ENCODE results near the gene SLC12A8.
A peak's percentile ranks its signal among the peaks of the same experiment; 100 is the strongest.

The SLC12A8 gene, protein sequence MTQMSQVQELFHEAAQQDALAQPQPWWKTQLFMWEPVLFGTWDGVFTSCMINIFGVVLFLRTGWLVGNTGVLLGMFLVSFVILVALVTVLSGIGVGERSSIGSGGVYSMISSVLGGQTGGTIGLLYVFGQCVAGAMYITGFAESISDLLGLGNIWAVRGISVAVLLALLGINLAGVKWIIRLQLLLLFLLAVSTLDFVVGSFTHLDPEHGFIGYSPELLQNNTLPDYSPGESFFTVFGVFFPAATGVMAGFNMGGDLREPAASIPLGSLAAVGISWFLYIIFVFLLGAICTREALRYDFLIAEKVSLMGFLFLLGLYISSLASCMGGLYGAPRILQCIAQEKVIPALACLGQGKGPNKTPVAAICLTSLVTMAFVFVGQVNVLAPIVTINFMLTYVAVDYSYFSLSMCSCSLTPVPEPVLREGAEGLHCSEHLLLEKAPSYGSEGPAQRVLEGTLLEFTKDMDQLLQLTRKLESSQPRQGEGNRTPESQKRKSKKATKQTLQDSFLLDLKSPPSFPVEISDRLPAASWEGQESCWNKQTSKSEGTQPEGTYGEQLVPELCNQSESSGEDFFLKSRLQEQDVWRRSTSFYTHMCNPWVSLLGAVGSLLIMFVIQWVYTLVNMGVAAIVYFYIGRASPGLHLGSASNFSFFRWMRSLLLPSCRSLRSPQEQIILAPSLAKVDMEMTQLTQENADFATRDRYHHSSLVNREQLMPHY

DNA sequence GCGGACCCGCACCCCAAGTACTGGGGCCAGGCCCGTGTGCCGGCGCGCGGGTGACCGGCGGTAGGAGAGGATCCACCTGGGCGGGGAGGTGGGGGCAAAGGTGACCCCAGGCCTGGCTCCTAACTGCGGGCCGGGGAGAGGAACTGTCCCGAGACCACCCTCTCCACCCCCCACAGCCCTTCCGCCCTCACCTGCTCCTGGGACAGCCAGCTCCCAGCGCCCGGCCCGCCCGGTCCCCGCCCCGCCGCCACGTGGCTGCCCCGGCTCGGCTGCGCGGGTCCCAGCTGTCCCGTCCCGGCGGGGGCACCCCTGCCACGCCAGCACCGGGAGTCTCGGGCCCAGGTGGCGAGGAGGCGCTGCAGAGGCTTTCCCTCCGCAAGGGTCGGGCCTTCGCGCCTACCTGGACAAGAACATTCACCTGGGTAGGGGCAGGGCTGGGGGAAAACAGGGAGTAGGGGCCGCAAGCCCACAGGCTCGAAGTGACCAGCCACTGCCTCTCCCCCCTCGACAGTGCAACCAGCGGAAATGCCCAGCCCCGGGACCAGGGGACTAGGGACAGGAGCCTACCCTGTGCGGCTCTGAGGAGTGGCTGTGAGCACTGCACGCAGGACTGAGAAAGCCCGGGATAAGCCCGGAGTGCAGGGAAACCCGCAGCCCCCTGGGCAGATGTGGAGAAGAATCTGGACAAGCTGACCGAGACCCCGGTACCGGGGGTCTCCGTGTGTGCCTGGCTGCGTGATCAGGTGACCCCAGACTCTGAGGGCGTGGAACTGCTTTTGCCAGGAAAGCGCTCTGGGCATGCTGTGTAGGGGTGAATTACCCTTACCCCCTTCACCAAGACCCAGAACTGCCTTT lies at the start of gene SLC12A8:
SLC12A8 (minus strand) TSS at position 240 of the 855 bp plus-strand sequence. CDS start 1,399 bp downstream, outside the sequence.
- H3K4me3 ChIP-seq (ENCODE audit: low read length) = peak within 1 kb of the TSS; percentile 58
- TF ChIP-seq, protein P1, sequence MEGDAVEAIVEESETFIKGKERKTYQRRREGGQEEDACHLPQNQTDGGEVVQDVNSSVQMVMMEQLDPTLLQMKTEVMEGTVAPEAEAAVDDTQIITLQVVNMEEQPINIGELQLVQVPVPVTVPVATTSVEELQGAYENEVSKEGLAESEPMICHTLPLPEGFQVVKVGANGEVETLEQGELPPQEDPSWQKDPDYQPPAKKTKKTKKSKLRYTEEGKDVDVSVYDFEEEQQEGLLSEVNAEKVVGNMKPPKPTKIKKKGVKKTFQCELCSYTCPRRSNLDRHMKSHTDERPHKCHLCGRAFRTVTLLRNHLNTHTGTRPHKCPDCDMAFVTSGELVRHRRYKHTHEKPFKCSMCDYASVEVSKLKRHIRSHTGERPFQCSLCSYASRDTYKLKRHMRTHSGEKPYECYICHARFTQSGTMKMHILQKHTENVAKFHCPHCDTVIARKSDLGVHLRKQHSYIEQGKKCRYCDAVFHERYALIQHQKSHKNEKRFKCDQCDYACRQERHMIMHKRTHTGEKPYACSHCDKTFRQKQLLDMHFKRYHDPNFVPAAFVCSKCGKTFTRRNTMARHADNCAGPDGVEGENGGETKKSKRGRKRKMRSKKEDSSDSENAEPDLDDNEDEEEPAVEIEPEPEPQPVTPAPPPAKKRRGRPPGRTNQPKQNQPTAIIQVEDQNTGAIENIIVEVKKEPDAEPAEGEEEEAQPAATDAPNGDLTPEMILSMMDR (IDR thresholded peaks at IDR 0.05; ENCODE audit: insufficient read depth, low read depth, low read length, missing control alignments) = no peak
- DNase-seq (ENCODE audit: low read depth) = no peak

DNA sequence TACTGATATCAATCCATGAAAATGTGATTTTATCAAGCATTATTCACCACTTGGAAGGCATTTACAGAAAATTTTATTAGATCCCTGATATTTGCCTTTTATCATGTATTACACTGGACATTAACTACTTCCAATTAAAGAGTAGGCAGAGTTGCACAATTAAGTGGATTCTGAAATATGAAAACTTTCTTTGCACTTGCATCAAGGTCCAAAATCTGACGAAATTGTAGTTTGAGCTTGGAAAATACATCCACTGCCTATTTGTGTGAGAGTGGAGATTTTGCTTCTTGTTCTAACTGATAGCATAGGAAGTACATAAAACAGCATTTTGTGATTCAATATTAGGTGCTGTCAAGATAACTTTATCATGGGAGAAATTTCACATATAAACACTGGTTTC lies 49.6 kb upstream of the SLC12A8 start:
- TF ChIP-seq, protein P1 (IDR thresholded peaks at IDR 0.05; ENCODE audit: insufficient read depth, low read depth, low read length, missing control alignments) = no peak
- no peak overlapping the region for H3K4me3 ChIP-seq (ENCODE audit: low read length)
- no peak for DNase-seq (ENCODE audit: low read depth)

DNA sequence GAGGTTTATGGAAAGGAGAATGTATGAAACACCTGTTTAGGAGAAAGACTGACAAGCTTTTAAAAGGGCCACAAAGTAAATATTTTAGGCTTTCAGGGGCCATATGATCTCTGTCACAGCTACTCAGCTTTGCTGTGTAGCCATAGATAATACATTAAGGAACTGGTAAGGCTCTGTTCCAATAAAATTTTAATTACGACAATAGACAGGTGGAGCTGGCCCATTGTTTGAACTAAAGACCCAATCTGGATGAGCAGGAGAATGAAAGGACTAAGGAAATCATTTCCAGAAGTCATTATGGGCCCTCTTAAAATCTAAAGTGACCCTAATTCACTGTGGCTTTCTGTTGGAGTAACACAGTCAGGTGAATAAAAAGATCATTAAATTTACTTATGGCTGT lies 48.5 kb upstream of the SLC12A8 start:
- TF ChIP-seq, protein P1 (IDR thresholded peaks at IDR 0.05; ENCODE audit: insufficient read depth, low read depth, low read length, missing control alignments) = no peak
- no peak for DNase-seq (ENCODE audit: low read depth)
- no peak overlapping the region for H3K4me3 ChIP-seq (ENCODE audit: low read length)

DNA sequence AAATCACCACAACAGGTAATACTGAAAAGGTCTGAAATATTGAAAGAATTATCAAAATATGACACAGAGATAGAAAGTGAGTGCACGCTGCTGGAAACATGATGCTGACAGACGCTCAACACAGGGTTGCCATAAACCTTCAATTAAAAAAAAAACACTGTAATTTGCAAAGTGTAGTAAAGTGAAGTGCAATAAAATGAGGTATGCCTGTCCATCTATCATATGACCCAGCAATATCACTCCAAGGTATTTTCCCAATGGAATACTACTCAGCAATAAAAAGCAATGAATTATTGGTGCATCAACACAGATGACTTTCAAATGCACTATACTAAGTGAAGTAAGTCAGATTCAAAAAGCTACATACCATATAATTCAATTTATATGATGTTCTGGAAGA lies 47.6 kb upstream of the SLC12A8 start:
- no peak for DNase-seq (ENCODE audit: low read depth)
- H3K4me3 ChIP-seq (ENCODE audit: low read length) = no peak overlapping the region
- TF ChIP-seq, protein P1 (IDR thresholded peaks at IDR 0.05; ENCODE audit: insufficient read depth, low read depth, low read length, missing control alignments) = no peak

DNA sequence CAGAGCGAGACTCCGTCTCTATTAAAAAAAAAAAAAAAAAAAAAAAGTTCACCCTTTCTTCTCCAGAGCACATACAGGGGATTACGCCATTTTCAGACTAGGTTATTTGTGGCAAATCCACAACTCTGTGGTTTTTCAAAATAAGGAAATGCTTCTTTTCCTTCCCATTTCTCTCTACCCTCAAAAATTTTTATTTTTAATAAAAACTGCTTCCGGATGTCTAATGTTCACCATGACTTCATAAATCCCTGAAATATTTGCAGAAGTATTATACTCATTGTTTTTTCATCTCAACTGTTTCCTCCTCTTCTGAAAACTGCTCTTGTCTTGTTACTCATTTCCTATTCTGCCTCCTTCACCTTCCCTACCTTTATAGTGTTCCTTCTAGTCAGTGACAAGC lies 45.0 kb upstream of the SLC12A8 start:
- TF ChIP-seq, protein P1 (IDR thresholded peaks at IDR 0.05; ENCODE audit: insufficient read depth, low read depth, low read length, missing control alignments) = no peak
- no peak overlapping the region for H3K4me3 ChIP-seq (ENCODE audit: low read length)
- DNase-seq (ENCODE audit: low read depth) = no peak

DNA sequence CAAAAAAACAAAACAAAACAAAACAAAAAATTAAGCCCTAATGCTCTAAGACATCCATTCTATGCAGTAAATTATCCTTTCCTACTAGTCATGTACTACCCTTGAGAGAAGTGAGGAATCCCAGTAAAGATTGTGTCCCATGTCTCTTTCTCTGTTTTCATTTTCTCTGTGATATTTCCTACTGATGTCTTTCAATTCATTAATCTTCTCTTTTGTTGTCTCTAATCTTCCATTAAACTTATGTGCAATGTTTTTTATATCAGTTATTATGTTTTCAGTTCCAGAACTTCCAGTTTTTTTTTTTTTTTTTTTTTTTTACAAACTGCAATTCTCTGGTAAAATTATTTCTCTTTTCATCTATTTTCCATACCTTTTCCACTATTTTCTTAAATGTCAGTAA lies 44.1 kb upstream of the SLC12A8 start:
- no peak for DNase-seq (ENCODE audit: low read depth)
- TF ChIP-seq, protein P1 (IDR thresholded peaks at IDR 0.05; ENCODE audit: insufficient read depth, low read depth, low read length, missing control alignments) = no peak
- H3K4me3 ChIP-seq (ENCODE audit: low read length) = no peak overlapping the region

Measured in epithelial cell of esophagus (primary cell).